ENCODE measurements around the gene TP63.

Gene TP63

DNA sequence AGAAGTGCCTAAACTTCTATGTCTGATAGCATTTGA, at the start of gene TP63:
TP63 (plus strand) TSS at position 17 of the 36 bp plus-strand sequence. CDS start 127 bp downstream, outside the sequence.
- no peaks in the 10 kb centered on the region for H3K9me3 ChIP-seq (ENCODE audit: control insufficient read depth, low read length)
- H3K79me2 ChIP-seq, result no peaks in the 10 kb centered on the region
- H2AFZ ChIP-seq, result no peak within 1 kb of the TSS
- TF ChIP-seq, protein P1, sequence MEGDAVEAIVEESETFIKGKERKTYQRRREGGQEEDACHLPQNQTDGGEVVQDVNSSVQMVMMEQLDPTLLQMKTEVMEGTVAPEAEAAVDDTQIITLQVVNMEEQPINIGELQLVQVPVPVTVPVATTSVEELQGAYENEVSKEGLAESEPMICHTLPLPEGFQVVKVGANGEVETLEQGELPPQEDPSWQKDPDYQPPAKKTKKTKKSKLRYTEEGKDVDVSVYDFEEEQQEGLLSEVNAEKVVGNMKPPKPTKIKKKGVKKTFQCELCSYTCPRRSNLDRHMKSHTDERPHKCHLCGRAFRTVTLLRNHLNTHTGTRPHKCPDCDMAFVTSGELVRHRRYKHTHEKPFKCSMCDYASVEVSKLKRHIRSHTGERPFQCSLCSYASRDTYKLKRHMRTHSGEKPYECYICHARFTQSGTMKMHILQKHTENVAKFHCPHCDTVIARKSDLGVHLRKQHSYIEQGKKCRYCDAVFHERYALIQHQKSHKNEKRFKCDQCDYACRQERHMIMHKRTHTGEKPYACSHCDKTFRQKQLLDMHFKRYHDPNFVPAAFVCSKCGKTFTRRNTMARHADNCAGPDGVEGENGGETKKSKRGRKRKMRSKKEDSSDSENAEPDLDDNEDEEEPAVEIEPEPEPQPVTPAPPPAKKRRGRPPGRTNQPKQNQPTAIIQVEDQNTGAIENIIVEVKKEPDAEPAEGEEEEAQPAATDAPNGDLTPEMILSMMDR (IDR thresholded peaks at IDR 0.05), result no peak
- no peaks in the 10 kb centered on the region for H3K27me3 ChIP-seq (ENCODE audit: control insufficient read depth, insufficient read depth, low read length)
- H3K9ac ChIP-seq, result no peak within 1 kb of the TSS
- no peaks in the 10 kb centered on the region for H3K4me1 ChIP-seq
- H3K4me2 ChIP-seq (ENCODE audit: low read length), result no peak within 1 kb of the TSS
- H3K36me3 ChIP-seq (ENCODE audit: control insufficient read depth, insufficient read depth, low read length), result no peaks in the 10 kb centered on the region
- no peak within 1 kb of the TSS for H3K27ac ChIP-seq
- H3K4me3 ChIP-seq (ENCODE audit: low read depth, low read length), result no peak within 1 kb of the TSS

DNA sequence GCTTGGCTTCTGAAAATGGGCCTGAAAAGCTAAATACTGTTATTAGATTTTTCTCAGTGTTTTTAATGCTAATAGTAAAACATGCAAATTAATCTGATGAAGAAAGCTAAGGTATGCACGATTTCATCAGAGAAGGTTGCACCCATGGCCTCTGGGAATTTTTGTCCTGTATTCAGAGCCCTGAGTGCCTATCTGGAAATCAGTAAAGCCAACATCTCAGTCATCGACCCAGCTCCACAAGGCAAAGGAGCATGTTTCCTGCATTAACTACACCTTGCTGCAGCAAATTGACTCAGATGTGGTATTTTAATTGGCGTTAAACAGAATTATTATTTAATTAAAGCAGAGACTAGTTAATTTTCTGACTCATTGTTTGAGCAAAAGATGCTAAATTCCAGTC, 49.0 kb upstream of the TP63 start:
- TF ChIP-seq, protein P1 (IDR thresholded peaks at IDR 0.05), result no peak
- no peak overlapping the region for H3K27ac ChIP-seq
- H3K4me2 ChIP-seq (ENCODE audit: low read length), result no peak overlapping the region
- H3K4me3 ChIP-seq (ENCODE audit: low read depth, low read length), result no peak overlapping the region
- H3K4me1 ChIP-seq, result no peaks in the 10 kb centered on the region
- H3K9ac ChIP-seq, result no peak overlapping the region
- no peaks in the 10 kb centered on the region for H3K36me3 ChIP-seq (ENCODE audit: control insufficient read depth, insufficient read depth, low read length)
- no peaks in the 10 kb centered on the region for H3K79me2 ChIP-seq
- H3K27me3 ChIP-seq (ENCODE audit: control insufficient read depth, insufficient read depth, low read length), result no peaks in the 10 kb centered on the region
- H3K9me3 ChIP-seq (ENCODE audit: control insufficient read depth, low read length), result no peaks in the 10 kb centered on the region
- H2AFZ ChIP-seq, result no peak overlapping the region

DNA sequence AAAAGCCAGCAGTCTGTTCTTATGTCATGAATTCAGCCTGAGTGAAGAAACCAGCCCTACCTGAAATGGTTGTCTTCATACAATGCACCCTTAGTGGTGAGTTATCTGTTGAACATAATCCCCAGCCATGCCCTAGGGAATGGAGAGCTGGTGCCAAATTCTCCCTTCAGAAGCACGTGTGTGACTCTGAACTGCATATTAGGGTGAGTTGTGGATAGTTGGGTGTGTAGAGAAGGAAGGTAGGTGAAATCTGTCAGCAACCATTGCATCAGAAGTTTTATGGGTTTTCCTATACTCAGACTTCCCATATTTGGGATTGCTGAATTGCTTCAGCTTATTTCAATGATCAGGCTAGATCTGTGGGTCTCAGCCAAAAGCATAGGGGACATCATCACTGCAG, 46.5 kb upstream of the TP63 start:
- no peaks in the 10 kb centered on the region for H3K79me2 ChIP-seq
- no peak overlapping the region for H3K4me3 ChIP-seq (ENCODE audit: low read depth, low read length)
- H3K36me3 ChIP-seq (ENCODE audit: control insufficient read depth, insufficient read depth, low read length), result no peaks in the 10 kb centered on the region
- TF ChIP-seq, protein P1 (IDR thresholded peaks at IDR 0.05), result no peak
- H3K27me3 ChIP-seq (ENCODE audit: control insufficient read depth, insufficient read depth, low read length), result no peaks in the 10 kb centered on the region
- no peak overlapping the region for H3K27ac ChIP-seq
- H3K4me2 ChIP-seq (ENCODE audit: low read length), result no peak overlapping the region
- no peaks in the 10 kb centered on the region for H3K9me3 ChIP-seq (ENCODE audit: control insufficient read depth, low read length)
- no peak overlapping the region for H2AFZ ChIP-seq
- H3K9ac ChIP-seq, result no peak overlapping the region
- no peaks in the 10 kb centered on the region for H3K4me1 ChIP-seq

DNA sequence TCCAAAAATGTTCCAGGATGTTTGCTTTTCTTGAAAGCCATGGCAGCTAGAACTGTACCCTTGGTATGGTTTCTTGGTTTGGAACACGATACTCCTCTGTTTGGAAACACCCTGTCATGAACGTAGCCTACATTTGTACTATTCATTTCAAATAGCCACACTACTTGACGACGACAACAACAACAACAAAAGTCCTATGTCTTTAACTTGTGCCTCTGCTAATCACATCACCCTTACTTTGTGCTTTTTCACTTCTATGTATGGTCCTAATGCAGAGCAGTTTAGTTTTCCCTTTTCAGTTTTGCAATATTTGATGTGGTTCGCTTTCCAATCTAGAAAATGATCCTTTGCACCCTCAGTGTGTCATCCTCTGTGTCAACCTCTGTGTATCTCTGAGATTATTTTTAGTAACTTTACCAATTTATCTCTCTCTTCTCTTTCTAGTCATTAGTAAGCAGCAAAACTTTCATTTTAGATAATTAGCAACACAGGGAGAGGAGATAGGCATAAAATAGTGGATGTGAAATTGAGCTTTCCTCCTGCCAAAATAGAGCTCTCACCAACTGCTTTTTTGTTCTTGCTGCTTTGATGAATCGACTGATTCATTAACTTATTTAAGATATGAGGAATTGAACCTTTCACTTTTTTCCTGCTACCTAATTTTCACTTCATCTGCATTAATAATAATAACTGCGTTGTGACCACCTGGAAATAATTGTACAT, 44.1 kb upstream of the TP63 start:
- H3K79me2 ChIP-seq, result no peaks in the 10 kb centered on the region
- TF ChIP-seq, protein P1 (IDR thresholded peaks at IDR 0.05), result no peak
- no peak overlapping the region for H3K4me3 ChIP-seq (ENCODE audit: low read depth, low read length)
- no peaks in the 10 kb centered on the region for H3K27me3 ChIP-seq (ENCODE audit: control insufficient read depth, insufficient read depth, low read length)
- H3K4me1 ChIP-seq, result no peaks in the 10 kb centered on the region
- no peak overlapping the region for H3K4me2 ChIP-seq (ENCODE audit: low read length)
- no peak overlapping the region for H3K27ac ChIP-seq
- no peaks in the 10 kb centered on the region for H3K36me3 ChIP-seq (ENCODE audit: control insufficient read depth, insufficient read depth, low read length)
- H3K9me3 ChIP-seq (ENCODE audit: control insufficient read depth, low read length), result no peaks in the 10 kb centered on the region
- no peak overlapping the region for H3K9ac ChIP-seq
- H2AFZ ChIP-seq, result no peak overlapping the region

DNA sequence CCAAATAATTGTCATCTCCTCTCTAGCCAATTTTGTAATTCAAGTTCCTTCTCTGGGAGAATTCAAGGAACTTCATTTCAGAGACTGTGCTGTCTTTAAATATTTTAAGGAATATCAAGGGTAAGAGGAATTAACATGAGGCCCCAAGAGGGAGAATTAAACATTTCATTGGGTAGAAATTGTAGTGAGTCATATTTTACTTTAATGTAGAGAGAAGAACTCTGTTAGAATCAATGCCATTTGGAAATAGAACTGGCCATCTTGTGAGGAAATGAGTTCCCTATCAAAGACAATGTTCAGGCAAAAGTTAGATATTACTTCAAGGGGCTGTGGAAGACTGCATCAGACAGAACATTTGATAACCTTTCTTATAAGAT, 43.5 kb upstream of the TP63 start:
- Histone ChIP-seq H3K79me2 (no peaks in the 10 kb centered on the region), H3K4me3 (ENCODE audit: low read depth, low read length) (no peak overlapping the region), H3K36me3 (ENCODE audit: control insufficient read depth, insufficient read depth, low read length) (no peaks in the 10 kb centered on the region), H2AFZ (no peak overlapping the region), H3K4me2 (ENCODE audit: low read length) (no peak overlapping the region), H3K27ac (no peak overlapping the region), H3K9me3 (ENCODE audit: control insufficient read depth, low read length) (no peaks in the 10 kb centered on the region), H3K27me3 (ENCODE audit: control insufficient read depth, insufficient read depth, low read length) (no peaks in the 10 kb centered on the region), H3K9ac (no peak overlapping the region), H3K4me1 (no peaks in the 10 kb centered on the region)
- TF ChIP-seq, protein P1 (IDR thresholded peaks at IDR 0.05), result no peak
